ENCODE results near the gene NFU1. TPM values are rescaled to one million over a fixed set of nuclear protein-coding genes. Genes with fewer than 3 reads are reported as not detected.

NFU1 gene
- total and polyA plus RNA-seq, 2 of the 4 experiments (the other 2 are of a cell fraction): 24.0 to 32.4 TPM

DNA sequence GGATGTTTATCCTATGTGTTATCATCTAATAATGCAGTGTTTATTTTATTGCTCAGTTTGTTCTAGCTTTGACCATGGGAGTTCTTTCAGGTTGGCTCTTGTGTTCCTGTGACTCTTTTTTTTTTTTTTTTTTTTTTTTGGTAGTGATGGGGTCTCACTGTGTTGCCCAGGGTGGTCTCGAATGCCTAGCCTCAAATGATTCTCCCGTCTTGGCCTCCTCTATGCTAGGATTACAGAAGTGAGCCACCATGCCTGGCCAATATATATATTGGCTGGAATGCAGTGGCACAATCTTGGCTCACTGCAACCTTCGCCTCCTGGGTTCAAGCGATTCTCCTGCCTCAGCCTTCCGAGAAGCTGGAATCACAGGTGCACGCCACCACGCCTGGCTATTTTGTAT is 18.9 kb upstream of the NFU1 start:
- Histone ChIP-seq H4K91ac (ENCODE audit: insufficient read depth, low read depth, low read length) (no peak overlapping the region), H2AK5ac (ENCODE audit: low read depth, low read length) (no peak overlapping the region), H3K14ac (replicated peaks; ENCODE audit: low read depth, low read length) (no peak overlapping the region), H2BK20ac (ENCODE audit: low read depth, low read length) (no peak overlapping the region), H4K20me1 (ENCODE audit: insufficient read depth, low read length) (no peaks in the 10 kb centered on the region), H4K5ac (ENCODE audit: low read depth, low read length) (no peak overlapping the region), H3K27ac (ENCODE audit: insufficient read depth, low read length) (no peak overlapping the region), H3K9ac (ENCODE audit: low read depth, low read length) (no peak overlapping the region), H3K18ac (ENCODE audit: low read depth, low read length) (no peak overlapping the region), H2AK9ac (replicated peaks; ENCODE audit: low read depth, low read length, poor library complexity) (no peak overlapping the region), H4K8ac (ENCODE audit: low read depth in 2 of 2, low read length in 2 of 2) (no peak overlapping the region), H3K9me1 (ENCODE audit: insufficient read depth, low read length) (no peaks in the 10 kb centered on the region), H2AFZ (replicated peaks; ENCODE audit: low read length, poor library complexity) (no peak overlapping the region), H3K23ac (ENCODE audit: low read depth, low read length) (no peak overlapping the region), H3K27me3 (ENCODE audit: control insufficient read depth, insufficient read depth, low read length) (no peaks in the 10 kb centered on the region), H3K4me1 (ENCODE audit: control insufficient read depth, insufficient read depth, low read length) (0 out of 2 replicates have a peak, but pooled peaks cover 2% of the 10 kb centered on the region), H3K36me3 (ENCODE audit: control insufficient read depth, insufficient read depth, low read length) (no peaks in the 10 kb centered on the region), H3K4me3 (ENCODE audit: insufficient read depth, low read depth, low read length) (no peak overlapping the region), H2BK120ac (ENCODE audit: low read depth, low read length) (no peak overlapping the region), H3K56ac (ENCODE audit: extremely low read depth, insufficient read depth, low read length) (no peak overlapping the region), H2BK15ac (ENCODE audit: low read depth, low read length) (no peak overlapping the region), H3K79me1 (ENCODE audit: low read depth in 1 of 2, low read length in 2 of 2) (no peaks in the 10 kb centered on the region), H2BK5ac (ENCODE audit: low read depth, low read length, poor library complexity, severe bottlenecking) (no peak overlapping the region), H3K4me2 (ENCODE audit: low read depth, low read length) (no peak overlapping the region), H3K4ac (ENCODE audit: low read depth, low read length) (no peak overlapping the region), H3K9me3 (ENCODE audit: control insufficient read depth, insufficient read depth, low read length) (no peaks in the 10 kb centered on the region)
- WGBS, 2 experiments (ENCODE audit: extremely low coverage in 2 of 2, insufficient read length in 1 of 2): no CpG with 5 or more reads among the region's 7 CpGs
- dilution Hi-C loops (cut with HindIII; ENCODE audit: low sequenced_read_pairs, unreplicated experiment): no loop called here
- intact Hi-C loops (cut with micrococcal nuclease): no loop called here
- in situ Hi-C loops (cut with MboI; ENCODE audit: low sequenced_read_pairs): no loop called here
- DNase-seq (no peak), ATAC-seq (ENCODE audit: low read depth) (peak; percentile 63)
- BruUV-seq (replicated peaks): no TSS peak
- CTCF ChIA-PET: no interaction called here
- POLR2A ChIA-PET (ENCODE audit: unreplicated experiment): no interaction called here
- TF ChIP-seq, protein P1, sequence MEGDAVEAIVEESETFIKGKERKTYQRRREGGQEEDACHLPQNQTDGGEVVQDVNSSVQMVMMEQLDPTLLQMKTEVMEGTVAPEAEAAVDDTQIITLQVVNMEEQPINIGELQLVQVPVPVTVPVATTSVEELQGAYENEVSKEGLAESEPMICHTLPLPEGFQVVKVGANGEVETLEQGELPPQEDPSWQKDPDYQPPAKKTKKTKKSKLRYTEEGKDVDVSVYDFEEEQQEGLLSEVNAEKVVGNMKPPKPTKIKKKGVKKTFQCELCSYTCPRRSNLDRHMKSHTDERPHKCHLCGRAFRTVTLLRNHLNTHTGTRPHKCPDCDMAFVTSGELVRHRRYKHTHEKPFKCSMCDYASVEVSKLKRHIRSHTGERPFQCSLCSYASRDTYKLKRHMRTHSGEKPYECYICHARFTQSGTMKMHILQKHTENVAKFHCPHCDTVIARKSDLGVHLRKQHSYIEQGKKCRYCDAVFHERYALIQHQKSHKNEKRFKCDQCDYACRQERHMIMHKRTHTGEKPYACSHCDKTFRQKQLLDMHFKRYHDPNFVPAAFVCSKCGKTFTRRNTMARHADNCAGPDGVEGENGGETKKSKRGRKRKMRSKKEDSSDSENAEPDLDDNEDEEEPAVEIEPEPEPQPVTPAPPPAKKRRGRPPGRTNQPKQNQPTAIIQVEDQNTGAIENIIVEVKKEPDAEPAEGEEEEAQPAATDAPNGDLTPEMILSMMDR (conservative IDR thresholded peaks at IDR 0.05; ENCODE audit: low read depth, low read length): no peak
- no peak for TF ChIP-seq POLR2A (IDR thresholded peaks at IDR 0.05; ENCODE audit: low read depth, low read length)
- TF ChIP-seq NFE2L2 (IDR thresholded peaks at IDR 0.05; ENCODE audit: low read depth, low read length): no peak
- no peak for TF ChIP-seq MAZ (IDR thresholded peaks at IDR 0.05; ENCODE audit: borderline replicate concordance, low read depth, low read length)
- no peak for TF ChIP-seq MXI1 (IDR thresholded peaks at IDR 0.05; ENCODE audit: borderline replicate concordance, low read depth, low read length)
